Esophagus squamous epithelium (tissue), 4 donors: ENCODE results near the gene PIF1.
"Not testable (repeated sequence)": the region's sequence is repeated elsewhere in the genome, so short reads cannot be mapped to it uniquely, and the experiment has no call there.

Source experiments
- CTCF ChIP-seq, 6 experiments: fragments of 450-650 bp in 4 of 6; fragments of 200-600 bp in 2 of 6; sonication (generic) in 2 of 6; IDR thresholded peaks; one replicate each; pipeline ENCODE4 v1.5.1; 2016 to 2019; ENCODE audit warnings: antibody characterized with exemption in 6 of 6, mild to moderate bottlenecking in 4 of 6, moderate library complexity in 4 of 6
- POLR2A ChIP-seq, 4 donors: fragments of 450-650 bp; IDR thresholded peaks; one replicate each; pipeline ENCODE4 v1.6.1; 2017; ENCODE audit warnings: antibody characterized with exemption in 4 of 4, mild to moderate bottlenecking in 4 of 4, moderate library complexity in 3 of 4

DNA sequence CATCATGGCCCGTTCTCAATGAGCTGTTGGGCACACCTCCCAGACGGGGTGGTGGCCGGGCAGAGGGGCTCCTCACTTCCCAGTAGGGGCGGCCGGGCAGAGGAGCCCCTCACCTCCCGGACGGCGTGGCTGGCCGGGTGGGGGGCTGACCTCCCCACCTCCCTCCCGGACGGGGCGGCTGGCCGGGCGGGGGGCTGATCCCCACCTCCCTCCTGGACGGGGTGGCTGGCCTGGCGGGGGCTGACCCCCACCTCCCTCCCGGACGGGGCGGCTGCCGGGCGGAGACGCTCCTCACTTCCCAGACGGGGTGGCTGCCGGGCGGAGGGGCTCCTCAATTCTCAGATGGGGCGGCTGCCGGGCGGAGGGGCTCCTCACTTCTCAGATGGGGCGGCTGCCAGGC is 26.5 kb downstream of the PIF1 start:
- TF ChIP-seq CTCF, POLR2A (IDR thresholded peaks at IDR 0.05): not testable (repeated sequence)
